HG02981 (cell line): Measurements from ENCODE around the gene MYO1G.
A peak's percentile ranks its signal among the peaks of the same experiment; 100 is the strongest.

ENCODE experiments used
- ATAC-seq: cut with Tn5 transposase; IDR thresholded peaks from one replicate; pipeline ENCODE4 v1.9.1; 2021; ENCODE audit warnings: mild to moderate bottlenecking, moderate library complexity; ENCODE audit not compliant: unreplicated experiment

MYO1G gene

DNA sequence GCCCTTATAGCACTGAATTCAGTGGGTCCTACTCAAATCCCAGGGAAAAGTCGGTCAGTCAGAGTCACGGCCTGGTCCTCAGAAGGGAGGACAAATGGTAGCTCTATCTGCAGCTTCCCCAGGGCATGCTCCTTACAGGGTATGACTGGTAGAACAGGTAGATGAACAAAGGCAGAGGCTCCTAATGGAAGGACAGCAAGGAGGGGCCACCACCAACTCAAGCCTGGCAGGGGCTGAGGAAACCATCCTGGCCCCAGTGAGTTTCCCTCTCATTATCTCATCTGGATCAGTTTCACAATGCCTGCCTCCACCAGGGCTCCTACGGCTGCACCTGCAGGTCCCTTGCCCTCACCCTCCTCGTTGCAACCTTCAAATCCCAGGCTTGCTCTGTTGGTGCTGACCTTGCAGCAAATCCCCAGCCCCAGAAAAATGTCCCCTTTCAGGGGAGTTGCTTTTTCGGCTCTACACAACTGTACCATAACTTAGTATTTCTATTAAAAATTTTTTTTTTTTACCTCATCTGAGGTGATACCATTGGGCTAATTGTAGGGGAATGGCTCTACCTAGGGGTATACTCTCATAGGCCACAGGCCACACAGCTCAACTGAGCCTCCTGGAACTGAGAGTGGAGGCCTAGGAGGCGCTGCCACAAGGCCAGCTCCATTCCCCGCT lies 2.4 kb upstream of the MYO1G start:
- ATAC-seq, result no peak

DNA sequence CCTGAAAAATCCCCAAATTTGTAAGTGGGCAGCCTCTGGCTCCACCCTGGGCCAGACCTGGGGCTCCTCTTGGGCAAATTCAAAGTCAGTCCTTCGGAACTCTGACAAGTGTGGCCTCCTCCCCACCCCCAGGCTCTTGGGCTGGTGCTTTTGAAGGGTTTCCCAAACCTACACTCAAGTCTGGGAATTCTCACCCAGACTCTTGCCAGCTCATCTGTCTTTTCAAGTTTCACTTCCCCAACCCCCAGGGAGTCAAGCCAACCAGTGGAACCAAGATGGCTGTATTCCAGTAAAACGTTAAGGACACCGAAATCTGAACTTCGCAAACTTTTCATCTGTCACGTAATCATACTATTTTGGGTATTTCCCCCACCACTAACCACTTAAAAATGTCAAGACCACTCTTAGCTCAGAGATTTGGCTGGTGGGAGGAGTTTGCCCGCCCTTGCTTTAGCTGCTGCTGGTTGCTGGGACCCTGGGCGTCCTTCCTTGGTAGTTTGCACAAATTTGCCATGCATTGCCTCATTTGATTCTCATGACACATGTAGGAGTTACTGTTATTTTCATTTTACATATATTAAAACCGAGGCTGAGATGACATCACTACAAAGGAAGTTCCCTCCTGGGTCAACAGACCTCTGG lies 1.7 kb upstream of the MYO1G start:
- peak; percentile 54 for ATAC-seq

DNA sequence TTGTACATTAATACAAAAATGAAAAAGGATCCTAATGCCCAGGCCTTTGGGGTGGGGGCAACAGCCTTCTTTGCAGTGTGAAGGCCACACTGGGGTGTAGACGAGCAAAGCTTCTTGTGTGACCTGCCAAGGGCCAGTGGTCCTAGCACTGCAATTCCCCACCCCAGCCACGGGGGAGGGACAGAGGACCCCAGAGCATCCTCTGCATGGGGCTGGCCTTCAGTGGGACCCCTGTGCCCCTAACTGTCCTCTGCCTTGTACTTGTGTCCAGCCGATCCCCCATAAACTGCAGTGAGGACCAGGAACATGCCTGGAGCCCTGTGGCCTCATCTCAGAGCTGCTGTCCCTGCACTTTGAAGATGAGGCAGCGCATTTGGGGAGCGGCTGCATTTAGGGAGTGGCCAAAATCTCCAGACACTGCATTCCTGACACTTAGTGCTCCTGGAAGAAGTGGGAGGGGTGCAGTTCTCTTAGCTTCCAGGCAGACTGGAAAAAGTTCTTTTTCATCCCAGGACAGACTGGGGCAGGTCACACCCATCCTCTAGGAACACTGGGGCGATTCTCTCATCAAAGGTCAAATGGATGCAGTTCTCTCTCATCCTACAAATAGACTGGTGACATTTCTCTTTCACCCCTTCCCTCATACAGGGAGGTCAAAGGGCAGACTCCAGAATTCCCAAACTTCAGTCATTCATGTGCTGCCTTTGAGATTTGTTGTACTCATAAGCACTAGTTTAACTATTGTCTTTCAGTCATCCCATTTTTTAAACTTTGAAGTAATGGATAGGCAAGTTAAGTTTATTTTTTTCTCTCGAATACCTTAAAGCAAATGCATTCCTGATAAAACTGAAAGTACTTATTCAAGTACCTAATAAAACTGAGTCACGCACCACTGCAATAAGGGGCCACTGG lies 922 bp upstream of the MYO1G start:
- ATAC-seq, result peak; percentile 14

DNA sequence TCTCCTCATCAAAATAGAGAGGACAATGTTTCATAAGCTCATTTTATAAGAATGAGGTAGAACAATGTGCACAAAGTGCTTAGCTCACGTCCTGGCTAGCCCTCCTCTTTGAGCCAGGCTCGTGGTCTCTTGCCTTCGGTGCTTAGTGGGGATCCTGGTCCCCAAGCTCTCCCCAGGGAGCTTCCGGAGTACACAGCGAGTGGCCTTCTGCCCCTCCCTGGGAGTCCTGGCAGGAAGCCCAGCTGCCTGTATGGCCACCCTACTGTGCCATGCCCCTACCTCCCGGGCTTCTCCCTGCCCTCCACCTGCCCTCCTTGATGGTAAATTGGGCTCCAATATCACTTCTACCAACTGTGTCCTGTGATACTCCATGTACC lies 868 bp downstream of the MYO1G start:
- ATAC-seq, result no peak

DNA sequence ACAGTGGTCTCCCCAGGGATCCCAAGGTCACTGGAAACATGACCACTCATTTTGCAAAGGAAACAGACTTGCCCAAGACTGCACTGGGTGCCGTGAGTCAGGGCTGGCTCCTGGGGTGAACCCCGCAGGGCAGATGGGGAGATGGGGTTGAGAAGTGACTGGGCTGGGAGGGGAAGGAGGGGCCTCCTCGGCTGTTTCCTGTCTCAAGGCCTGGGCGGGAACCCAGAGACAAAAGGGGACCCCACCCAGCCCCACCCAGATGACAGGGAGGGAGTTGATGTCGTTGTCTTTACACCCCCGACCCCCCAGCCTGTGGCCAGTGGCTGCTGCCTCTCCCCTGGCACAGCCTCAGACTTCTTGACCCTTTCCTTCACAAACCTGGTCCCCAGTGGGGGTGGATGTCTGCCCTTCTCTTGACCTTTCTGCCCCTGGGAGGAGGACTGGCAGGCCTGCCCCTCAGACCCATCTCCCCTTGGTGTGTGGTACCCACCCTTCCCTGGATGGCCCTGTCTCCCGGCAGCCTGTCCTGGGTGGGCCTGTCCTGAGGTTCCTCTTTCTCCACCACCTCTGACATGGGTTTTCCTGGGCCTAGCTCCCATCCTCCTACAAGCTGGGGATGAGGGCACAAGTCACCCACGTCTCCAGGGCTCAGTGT lies 1.4 kb downstream of the MYO1G start:
- no peak for ATAC-seq

DNA sequence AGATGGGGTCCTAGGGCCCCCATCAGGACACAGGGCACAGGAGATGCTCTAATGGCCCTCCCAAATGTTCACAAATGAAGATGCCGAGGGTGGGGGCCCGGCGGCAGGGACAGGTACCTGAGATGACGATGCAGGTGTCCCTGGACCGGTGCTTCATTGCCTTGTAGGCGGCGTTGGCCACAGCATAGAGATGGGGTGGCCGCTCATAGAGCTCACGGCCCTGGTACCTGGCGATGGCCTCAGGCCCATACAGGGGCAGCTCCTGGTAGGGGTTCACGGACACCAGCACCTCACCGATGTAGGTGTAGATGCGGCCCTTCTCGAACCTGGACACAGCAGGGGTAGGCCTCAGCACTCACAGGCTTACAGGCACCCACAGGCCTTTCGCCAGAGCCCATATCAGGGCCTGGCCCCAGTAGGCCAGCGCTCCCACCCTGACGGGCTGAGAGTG lies 2.0 kb downstream of the MYO1G start:
- ATAC-seq, result no peak

DNA sequence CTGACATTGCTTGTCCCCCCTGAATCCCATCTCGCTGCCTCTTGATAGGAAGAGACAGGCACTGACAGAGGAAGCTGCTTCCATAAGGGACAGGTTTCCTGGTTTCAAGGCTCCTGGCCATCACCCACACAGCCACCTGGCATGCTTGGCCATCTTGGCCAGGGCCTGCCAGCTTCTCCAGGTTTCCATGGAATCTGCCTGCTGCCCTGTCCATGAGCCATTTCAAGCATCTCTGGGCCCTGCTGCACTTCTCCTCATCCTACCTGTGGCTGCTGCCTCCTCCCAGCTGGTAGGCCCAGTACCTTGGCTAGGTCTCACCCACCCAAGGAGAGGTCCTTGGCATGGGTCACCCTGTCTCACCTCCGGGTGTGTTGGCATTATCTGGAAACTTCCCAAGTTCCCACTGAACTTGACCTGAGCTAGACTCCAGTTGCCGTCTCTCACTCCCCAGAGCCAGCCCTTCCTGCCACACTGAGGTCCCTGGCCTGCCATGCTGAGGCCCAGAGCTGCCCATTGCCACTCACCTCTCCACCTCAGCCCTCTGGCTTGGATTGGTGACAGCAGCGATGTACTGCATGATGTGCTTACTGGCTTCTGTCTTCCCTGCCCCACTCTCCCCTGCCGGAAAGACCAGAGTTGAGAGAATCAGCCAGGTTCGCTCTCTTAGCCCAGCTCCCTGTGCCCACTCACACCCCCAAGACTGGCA lies 2.6 kb downstream of the MYO1G start:
- no peak for ATAC-seq

DNA sequence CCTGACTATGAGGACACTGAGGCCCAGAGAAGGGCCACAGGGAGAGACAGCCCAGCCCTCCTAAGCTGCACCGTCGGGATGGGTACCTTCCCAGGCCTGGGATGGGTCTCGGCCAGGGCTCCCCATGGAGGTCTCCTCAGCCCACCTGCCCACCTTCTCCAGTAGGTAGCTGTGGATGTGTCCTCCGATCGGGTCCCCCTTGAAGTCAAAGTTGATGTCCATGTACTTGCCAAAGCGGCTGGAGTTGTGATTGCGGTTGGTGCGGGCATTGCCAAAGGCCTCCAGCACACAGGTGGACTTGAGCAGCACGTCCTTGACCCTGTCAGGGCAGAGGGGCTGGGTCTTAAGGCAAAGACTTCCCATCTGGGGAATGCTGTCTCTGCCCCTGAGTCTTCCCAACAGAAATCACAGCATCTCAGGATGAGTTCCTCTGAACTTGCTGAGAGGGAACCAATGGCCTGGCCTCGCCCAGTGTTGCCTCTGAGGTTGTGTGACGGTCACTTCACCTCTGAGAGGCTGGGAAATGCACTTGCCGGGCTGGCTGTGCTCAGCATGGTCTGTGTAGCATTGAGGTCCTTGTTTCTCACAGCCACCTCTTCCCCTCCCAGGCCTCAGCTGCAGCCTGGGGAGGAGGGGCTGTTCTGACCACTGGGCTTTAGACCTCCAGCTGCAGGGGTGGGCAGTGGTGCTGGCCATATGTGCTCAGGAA lies 3.3 kb downstream of the MYO1G start:
- no peak for ATAC-seq

DNA sequence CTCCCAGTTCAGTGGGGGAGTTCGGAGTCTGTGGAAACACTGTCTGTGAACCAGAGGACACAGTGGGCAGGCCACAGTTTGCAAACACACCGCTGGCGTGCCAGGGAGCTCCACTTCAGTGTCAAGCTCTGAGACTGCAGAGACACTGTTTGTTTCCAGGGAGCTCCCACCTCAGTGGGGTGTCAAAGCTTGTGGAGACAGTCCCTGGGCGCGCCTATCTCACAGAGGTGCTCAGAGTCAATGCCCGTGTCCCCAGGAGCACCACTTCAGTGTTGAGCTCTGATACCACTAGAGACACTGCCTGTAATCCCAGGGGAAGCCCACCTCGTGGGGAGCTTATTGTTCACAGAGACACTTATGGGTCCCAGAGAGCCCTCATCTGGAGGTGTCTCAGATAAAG lies 4.3 kb downstream of the MYO1G start:
- no peak for ATAC-seq

DNA sequence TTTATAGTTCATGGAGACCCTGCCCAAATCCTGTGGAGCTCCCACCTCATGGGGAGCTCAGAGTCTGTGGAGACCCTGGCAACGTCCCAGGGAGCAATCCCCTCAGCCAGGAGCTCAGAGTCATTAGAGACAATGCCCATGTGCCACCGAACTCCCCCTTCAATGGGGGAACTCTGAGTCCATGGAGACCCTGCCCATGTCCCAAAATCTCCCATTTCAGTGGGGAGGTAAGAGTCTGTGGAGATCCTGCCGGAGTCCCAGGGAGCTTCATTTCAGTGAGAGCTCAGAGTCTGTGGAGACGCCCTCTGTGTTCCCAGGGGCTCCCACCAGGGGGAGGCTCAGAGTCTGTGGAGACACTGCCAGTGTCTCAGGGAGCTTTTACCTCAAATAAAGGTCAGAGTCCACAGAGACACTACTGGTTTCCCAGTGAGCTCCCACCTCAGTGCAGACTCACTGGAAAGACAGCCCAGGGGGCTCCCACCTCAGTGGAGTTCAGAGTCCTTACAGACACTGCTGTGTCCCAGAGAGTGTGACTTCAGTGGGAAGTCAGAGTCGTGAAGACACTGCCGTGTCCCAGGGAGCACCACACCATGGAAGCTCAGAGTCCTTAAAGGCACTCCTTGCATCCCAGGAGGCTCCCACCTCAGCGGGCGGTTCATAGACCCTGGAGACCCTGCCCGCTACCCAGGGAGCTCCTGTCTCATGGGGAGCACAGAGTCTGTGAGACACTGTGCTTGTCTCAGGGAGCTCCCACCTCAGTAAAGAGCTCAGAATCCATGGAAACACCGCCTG lies 5.0 kb downstream of the MYO1G start:
- no peak for ATAC-seq

DNA sequence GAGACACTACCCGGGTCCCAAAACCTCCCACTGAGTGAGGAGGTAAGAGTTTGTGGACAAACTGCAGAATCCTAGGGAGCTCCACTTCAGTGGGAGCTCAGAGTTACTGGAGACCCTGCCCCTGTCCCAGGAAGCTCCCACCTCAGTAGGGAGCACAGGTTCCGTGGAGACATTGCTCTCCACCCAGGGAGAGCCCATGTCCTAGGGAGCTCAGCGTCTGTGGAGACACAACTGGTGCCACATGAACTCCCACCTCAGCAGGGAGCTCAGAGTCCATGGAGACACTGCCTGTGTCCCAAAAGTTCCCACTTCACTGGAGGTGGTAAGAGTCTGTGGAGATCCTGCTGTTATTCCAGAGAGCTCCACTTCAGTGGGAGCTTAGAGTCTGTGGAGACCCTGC lies 6.3 kb downstream of the MYO1G start:
- no peak for ATAC-seq

DNA sequence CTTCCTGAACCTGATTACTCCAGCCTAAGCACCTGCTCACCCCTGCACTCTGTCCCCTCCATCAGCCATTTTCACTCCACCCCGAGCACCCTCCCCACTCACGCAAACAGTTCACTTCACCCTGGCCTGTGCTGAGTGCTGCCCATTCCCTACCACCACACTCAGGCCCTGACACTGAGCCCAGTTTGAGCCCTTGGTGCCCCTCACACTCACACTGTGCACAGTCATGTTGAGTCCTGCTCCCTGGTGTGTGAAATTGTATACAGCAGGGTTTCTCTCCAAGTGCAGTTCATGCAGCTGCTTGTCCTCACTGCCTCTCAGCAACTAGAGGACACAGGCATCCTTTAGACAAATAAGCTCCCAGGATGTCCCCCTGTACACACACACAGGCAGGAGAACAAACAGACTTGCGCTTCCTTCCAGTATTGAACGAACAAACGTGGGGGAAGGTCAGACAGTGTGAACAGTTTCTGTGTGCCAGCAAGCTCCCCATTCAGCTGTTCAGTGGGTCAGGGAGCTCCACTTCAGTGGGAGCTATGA lies 6.8 kb downstream of the MYO1G start:
- ATAC-seq, result no peak

DNA sequence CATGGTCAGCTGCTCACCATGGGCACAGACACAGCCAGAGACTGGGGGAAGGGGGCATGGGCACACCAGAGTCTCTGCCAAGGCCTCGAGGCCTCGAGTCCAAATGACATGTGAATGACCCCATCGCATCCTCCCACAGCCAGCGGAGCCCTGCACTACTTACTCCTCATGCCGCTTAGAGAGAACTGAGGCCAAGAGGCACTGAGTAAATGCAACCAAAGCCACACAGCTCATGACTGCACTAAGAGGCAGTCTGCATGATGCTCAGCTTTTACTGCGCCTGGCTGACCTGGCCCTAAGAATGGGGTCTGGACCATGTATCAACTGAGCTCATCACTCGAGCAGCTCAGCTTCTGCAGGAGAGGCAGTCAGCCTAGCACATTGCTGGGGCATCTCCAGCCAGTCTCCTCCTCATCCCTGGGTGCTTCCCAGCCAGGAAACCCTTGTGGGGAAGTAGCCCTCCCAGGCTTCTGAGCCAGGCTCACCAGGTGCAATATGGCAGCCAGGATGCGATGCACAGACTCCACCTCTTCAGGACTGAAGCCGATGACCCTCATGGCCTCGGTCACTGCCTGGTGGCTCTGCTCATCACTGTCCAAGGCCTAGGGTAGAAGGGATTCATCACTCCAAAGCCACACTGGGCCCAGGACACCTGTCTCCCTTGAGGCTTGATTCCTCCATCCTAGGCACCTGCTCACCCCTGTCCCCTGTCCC lies 7.5 kb downstream of the MYO1G start:
- no peak for ATAC-seq

DNA sequence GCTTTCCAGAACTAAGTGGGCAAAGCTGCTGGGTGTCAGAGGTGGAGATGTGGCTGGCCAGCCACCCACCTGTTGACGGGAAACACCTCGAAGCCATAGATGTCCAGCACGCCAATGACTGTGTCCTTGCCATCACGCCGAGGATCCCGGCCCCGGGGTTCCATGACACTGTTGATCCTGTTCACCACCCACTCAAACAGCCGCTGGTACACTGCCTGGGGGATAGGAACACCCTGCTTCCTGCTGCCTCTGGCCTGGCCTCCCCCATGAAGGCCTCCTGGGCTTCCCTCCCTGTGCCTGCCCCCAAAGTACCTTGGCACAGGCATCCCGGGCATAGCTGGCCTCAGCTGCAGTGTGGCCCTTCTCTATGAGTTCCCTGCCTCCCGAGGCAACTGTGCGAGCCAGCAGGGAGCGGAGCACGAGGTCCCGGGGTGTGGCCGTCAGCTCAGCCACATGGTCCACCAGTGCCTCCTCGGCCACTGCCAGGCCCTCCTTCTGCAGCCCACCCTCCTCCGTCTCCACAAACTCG lies 8.2 kb downstream of the MYO1G start:
- ATAC-seq, result no peak

DNA sequence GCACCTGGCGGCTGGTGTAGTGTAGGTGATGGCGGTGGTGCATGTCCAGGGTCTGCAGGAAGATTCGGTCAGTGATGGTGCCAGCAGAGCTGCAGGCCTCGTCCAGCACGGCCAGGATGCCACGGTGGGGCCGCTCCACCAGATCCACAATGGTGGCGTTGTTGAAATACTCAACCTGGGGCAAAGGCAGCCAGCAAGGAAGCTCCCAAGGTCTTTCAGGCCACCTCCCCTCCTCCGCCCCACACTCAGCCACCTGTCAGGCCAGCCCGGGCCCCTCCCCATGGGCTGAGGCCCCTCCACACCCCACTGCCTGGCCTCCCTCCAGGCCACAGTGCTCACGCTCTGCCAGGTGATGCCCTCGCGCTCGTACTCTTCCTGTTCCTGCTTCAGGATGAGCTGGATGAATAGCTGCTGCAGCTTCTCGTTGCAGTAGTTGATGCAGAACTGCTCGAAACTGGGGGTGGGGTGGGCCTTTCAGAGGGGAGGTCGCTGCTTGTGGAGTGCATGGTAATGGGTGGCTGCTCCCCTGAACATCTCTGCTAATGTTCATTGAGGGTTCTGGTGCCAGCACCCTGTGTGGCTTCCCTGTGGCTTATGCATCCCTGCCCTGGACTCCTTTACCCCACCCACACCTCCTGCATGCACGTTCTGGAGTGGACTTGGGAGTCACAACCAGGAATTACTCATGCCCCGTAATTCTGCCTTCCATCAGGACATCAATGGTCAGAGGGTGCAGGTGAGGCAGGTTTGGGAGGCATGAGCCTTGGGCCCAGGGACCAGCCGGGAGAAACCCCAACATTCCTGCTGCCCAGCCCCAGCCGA lies 8.9 kb downstream of the MYO1G start:
- ATAC-seq, result no peak

DNA sequence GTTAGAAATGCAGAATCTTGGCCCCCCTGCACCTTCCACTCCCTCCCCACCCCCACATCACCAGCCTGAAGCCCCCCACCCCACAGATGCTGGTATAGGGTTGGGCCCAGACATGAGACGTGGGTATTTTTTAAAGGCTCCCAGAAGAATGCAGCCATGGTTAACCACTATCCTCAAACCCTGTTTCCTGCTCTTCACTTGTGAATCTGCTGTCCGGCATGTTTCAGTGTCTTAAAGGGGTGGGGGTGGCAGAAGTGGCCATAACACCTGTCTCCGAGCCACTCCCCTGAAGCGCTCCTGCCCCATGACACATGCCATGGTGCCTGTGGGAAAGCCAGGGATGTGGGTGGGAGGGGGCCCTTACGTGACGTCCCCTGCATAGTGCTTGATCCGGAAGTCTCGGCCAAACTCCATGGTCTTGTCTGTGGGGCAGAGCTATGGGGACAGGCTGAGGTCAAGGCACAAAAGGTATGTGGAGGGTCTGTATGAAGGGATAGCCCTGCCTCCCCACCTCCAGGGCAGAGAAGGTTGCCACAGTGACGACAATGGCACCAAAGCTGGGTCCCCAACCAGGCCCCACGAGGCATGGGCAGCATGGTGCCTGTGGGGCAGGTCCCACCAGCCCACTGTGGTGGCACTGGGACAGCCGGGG lies 9.6 kb downstream of the MYO1G start:
- no peak for ATAC-seq
